ENCODE data around the gene CTDSP2.
"Not testable (repeated sequence)": the region's sequence is repeated elsewhere in the genome, so short reads cannot be mapped to it uniquely, and the experiment has no call there.

CTDSP2 gene

DNA sequence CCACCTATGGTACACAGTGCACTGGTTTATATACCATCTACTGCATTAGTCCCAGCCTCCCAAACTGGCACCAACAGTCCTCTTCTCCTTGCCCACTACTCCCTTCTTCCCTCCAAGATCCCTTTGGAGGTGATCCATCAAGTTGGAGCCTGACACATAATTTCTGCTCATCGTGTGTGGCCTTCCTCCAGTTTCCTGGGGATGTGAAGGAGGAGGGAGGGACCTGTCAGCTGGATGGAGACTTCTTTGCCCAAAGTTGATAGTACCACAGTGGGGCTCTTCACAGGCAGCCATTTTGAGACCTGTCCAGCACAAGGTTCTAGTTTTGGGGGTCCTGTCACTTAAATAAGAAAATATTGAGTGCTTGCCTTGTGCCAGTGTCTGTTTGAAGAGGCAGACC, 17.1 kb upstream of the CTDSP2 start:
- no peak for FAIRE-seq
- TF ChIP-seq POLR2AphosphoS5 (IDR thresholded peaks at IDR 0.05; ENCODE audit: low read depth, low read length) (no peak), POLR2A (IDR thresholded peaks at IDR 0.05; ENCODE audit: low read depth, low read length) (no peak), TAF1 (IDR thresholded peaks at IDR 0.05; ENCODE audit: borderline replicate concordance, low read depth, low read length) (no peak)
- DNase-seq (ENCODE audit: insufficient read length) = no peak

DNA sequence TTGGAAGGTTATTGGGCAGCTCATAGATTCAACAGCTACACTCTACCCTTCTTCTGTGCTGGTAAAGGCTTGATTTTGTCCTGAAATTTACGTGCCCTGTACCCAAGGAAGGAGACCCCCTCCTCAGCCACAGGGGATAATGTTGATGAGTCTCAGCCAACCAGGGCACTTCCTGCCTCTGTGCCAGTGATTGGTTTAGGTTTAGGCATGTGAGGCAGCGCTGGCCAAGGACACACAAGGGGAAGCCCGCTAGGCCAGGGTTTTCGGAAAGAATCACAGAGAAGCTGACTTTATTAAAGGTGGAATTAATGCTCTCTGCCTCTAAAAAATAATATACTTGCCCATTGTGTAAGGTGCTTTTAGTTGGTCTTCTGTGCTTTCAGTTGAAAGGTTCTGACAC, 15.4 kb upstream of the CTDSP2 start:
- no peak for TF ChIP-seq TAF1 (IDR thresholded peaks at IDR 0.05; ENCODE audit: borderline replicate concordance, low read depth, low read length)
- no peak for TF ChIP-seq POLR2AphosphoS5 (IDR thresholded peaks at IDR 0.05; ENCODE audit: low read depth, low read length)
- TF ChIP-seq POLR2A (IDR thresholded peaks at IDR 0.05; ENCODE audit: low read depth, low read length) = no peak
- FAIRE-seq (no peak), DNase-seq (ENCODE audit: insufficient read length) (no peak)

DNA sequence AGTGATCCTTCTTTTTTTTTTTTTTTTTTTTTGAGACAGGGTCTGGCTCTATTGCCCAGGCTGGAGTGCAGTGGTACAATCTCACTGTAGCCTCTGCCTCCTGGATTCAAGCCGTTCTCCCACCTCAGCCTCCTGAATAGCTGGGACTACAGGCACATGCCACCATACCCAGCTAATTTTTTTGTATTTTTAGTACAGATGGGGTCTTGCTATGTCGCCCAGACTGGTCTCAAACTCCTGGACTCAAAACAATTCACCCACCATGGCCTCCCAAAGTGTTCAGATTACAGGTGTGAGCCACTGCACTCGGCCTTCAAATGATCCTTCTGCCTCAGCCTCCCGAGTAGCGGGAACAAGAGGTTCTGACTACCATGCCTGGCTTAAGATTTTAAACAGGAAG, 14.4 kb upstream of the CTDSP2 start:
- DNase-seq (ENCODE audit: insufficient read length); FAIRE-seq: not testable (repeated sequence)

DNA sequence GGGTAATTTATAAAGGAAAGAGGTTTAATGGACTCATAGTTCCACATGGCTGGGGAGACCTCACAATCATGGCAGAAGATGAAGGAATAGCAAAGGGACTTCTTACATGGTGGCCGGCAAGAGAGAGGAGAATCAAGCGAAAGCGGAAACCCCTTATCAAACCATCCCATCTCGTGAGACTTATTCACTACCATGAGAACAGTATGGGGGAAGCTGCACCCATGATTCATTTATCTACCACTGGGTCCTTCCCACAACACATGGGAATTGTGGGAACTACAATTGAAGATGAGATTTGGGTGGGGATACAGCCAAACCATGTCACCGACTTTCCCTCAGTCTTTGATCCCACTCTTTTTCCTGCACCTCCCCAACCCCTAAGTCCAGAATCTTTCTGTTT, 12.6 kb upstream of the CTDSP2 start:
- no peak for TF ChIP-seq POLR2AphosphoS5 (IDR thresholded peaks at IDR 0.05; ENCODE audit: low read depth, low read length)
- no peak for TF ChIP-seq POLR2A (IDR thresholded peaks at IDR 0.05; ENCODE audit: low read depth, low read length)
- no peak for TF ChIP-seq TAF1 (IDR thresholded peaks at IDR 0.05; ENCODE audit: borderline replicate concordance, low read depth, low read length)
- FAIRE-seq = no peak
- no peak for DNase-seq (ENCODE audit: insufficient read length)

DNA sequence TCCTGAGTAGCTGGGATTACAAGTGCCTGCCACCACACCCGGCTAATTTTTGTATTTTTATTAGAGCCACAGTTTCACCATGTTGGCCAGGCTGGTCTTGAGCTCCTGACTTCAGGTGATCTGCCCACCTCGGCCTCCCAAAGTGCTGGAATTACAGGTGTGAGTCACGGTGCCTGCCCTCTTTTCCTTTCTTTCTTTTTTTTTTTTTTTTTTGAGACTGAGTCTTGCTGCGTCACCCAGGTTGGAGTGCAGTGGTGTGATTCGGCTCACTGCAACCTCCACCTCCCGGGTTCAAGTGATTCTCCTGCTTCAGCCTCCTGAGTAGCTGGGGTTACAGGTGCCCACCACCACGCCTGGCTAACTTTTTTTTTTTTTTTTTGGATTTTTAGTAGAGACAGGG, 11.6 kb upstream of the CTDSP2 start:
- DNase-seq (ENCODE audit: insufficient read length); FAIRE-seq: not testable (repeated sequence)

DNA sequence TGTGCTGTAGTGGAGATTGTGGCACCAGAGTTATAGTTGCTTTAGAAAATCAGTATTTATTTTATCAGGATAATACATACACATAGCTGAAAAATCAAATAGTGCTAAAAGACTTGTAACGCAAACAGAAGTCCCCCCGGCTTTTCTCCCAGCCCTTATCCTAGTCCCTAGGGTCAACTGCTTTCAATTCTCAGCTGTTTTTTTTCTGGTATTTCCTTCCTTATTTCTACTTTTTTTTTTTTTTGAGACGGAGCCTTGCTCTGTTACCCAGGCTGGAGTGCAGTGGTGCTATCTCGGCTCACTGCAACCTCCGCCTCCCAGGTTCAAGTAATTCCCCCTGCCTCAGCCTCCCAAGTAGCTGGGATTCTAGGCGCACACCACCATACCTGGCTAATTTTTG, 8.4 kb upstream of the CTDSP2 start:
- TF ChIP-seq POLR2A (IDR thresholded peaks at IDR 0.05; ENCODE audit: low read depth, low read length) (no peak), POLR2AphosphoS5 (IDR thresholded peaks at IDR 0.05; ENCODE audit: low read depth, low read length) (no peak)
- DNase-seq (ENCODE audit: insufficient read length) = no peak
- FAIRE-seq = no peak

DNA sequence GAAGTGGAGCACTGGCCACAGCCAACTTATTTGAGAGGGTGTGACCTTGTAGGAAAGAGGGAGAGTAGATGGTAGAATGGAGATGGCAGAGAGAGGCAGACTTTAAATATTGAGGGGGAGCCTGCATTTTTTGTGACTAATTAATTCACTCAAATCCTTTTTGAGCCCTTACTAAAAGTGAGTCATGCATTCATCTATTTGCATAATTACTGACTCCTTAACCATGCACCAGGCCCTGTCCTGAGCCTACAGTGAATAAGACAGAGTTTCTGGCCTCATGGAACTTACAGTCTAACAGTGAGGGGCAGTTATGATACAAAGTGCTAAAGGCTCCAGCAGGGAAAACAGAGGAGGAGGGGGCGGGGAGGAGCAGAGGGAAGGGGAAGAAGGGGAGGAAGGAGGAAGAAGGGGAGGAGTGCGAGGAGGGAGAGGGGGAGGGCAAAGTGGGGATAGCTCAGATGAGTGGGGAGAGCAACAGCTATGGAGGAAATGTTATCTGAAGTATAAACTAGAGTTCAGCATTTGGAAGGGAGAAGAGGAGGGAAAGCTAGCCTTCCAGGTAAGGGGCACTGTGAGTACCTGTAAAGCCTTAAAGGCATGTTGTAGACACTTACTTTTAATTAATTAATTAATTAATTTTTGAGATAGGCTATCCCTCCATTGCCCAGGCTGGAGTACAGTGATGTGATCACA, 7.5 kb upstream of the CTDSP2 start:
- DNase-seq (ENCODE audit: insufficient read length) = no peak
- no peak for FAIRE-seq
- TF ChIP-seq POLR2A (IDR thresholded peaks at IDR 0.05; ENCODE audit: low read depth, low read length) = no peak
- TF ChIP-seq TAF1 (IDR thresholded peaks at IDR 0.05; ENCODE audit: borderline replicate concordance, low read depth, low read length) = no peak
- TF ChIP-seq POLR2AphosphoS5 (IDR thresholded peaks at IDR 0.05; ENCODE audit: low read depth, low read length) = no peak

DNA sequence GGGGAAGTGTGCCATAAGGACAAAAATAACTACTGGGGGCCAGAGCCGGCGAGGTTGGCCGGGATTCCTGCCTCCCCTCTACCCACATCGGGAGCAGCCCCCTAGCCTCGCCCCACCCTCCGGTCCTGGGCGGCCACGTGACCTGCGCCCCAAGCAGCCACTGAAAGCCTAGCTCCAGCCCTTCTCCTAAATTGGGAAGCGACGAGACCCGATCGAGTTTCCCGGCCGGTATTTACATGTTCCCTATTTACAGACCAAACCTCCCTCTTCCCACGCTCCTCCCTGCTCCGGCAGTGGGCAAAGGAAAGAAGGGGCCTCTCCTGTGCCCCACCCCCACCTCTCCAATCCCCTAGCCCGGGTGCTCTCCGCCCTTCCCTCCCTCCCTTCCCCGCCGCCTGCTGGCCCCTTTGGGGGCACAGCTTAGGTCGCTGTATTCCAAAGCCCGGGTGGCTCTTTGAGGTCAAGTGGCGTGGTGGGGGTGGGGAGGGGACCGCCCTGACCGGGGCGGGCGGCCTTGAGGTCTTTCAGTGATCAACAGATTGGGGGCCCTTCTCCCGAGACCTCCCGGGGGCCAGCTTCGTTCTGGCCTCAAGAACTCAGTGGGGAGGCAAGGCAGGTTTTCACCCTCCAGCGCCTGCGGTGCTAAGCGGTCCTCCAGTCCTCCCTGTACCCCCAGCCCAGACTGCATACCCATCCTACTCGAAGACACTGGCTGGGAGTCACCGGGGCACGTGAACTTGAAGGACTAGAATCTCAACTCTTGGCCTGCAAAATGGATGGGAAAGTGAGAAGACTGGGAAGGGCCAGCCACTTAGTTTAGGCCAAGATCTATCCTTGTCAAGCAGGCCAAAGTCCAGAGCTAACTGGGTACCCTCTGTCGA, 6.3 kb upstream of the CTDSP2 start:
- no peak for TF ChIP-seq TAF1 (IDR thresholded peaks at IDR 0.05; ENCODE audit: borderline replicate concordance, low read depth, low read length)
- FAIRE-seq (no peak), DNase-seq (ENCODE audit: insufficient read length) (no peak)

DNA sequence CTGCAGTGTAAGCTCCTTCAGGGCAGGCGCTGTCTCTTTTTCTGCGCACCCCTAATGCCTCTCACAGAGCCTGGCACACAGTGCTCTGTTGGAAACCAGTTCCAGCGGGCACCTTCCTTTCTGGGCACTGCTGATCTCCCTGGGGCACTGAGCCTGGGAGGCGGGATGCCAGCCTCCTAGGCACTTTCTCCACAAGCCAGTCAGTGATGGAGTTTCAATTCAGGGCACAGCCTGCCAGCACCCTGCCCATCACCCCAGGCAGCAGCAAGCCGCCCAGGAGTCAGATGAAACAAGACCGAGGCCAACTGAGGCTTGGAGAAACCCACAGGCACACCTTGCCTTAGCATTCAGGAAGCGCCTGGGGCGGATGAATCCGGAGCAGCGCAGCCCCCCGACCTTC, 5.7 kb upstream of the CTDSP2 start:
- FAIRE-seq (no peak), DNase-seq (ENCODE audit: insufficient read length) (no peak)
- TF ChIP-seq TAF1 (IDR thresholded peaks at IDR 0.05; ENCODE audit: borderline replicate concordance, low read depth, low read length) (no peak), POLR2A (IDR thresholded peaks at IDR 0.05; ENCODE audit: low read depth, low read length) (no peak), POLR2AphosphoS5 (IDR thresholded peaks at IDR 0.05; ENCODE audit: low read depth, low read length) (no peak)

DNA sequence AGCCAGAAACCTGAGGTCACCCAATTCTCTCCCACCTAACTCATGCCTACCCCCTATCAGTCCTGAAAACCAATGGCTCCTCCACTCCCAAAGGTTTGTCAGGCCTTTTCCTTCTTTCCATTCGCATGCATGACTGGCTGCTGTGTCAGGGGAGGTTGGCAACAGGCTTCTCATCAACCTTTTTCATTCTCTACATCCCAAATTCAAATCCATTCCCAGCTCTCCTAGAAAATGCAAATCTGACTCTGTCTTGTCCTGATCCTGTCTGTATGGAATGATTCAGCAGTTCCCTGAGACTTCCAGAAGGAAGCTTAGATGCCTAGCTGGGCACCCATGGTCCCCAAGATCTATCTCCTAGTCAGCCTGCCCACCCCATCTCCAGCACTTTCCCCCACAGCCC, 5.0 kb upstream of the CTDSP2 start:
- no peak for FAIRE-seq
- no peak for DNase-seq (ENCODE audit: insufficient read length)
- no peak for TF ChIP-seq TAF1 (IDR thresholded peaks at IDR 0.05; ENCODE audit: borderline replicate concordance, low read depth, low read length)
- TF ChIP-seq POLR2A (IDR thresholded peaks at IDR 0.05; ENCODE audit: low read depth, low read length) = no peak
- no peak for TF ChIP-seq POLR2AphosphoS5 (IDR thresholded peaks at IDR 0.05; ENCODE audit: low read depth, low read length)

DNA sequence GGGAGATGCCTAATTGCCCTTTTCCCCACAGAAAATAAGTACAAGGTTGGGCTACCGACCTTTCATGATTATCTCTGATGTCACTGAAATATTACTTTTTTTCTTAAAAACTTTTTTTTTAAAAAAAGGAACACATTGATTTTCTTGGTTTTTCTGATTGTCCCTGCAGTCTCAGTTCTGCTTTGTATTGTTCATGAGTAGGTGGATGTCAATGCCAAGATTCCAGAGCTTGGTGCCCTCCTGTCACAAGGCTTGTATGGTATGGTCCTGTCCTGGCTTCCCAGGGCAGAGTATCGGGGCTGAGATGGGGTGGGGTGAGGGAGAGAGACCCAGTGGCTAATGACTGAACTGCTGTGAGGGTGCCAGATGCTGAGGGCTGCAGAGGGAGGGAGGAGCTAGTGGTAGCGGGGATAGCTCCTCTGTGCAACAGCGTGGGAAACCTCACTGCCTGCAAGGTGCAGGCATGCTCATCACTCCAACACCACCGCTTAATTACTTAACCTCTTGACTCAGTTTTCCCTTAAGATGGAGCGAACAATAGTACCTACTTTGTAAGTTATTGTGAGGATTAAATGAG, 4.4 kb upstream of the CTDSP2 start:
- DNase-seq (ENCODE audit: insufficient read length) (no peak), FAIRE-seq (no peak)
- TF ChIP-seq TAF1 (IDR thresholded peaks at IDR 0.05; ENCODE audit: borderline replicate concordance, low read depth, low read length) (no peak), POLR2AphosphoS5 (IDR thresholded peaks at IDR 0.05; ENCODE audit: low read depth, low read length) (no peak), POLR2A (IDR thresholded peaks at IDR 0.05; ENCODE audit: low read depth, low read length) (no peak)

DNA sequence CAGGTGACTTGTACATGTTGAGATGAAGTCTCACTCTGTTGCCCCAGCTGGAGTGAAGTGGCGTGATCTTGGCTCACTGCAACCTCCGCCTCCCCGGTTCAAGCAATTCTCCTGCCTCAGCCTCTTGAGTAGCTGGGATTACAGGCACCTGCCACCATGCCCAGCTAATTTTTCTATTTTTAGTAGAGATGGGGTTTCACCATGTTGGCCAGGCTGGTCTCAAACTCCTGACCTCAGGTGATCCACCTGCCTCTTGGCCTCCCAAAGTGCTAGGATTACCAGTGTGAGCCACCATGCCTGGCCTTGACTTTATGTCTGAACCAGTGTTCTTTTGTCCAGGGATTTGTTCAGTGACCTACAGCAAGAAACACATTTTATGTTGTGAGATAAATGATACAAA, 2.9 kb upstream of the CTDSP2 start:
- not testable (repeated sequence) for FAIRE-seq; DNase-seq (ENCODE audit: insufficient read length)
